CD4-positive, alpha-beta T cell treated with Interleukin-17A for 1 hour (primary cell): ENCODE results near the gene LRRC37A3.
"Not testable (repeated sequence)": the region's sequence is repeated elsewhere in the genome, so short reads cannot be mapped to it uniquely, and the experiment has no call there.

ENCODE experiments used
- DNase-seq: peaks from one replicate; pipeline ENCODE4 v3.0.0-alpha.2; 2020

Gene LRRC37A3

GRCh38 chr17:64919289-64920025 lies at the start of gene LRRC37A3:
TSS of gene LRRC37A3 (minus strand) at chr17:64919478. CDS start at chr17:64897257, 22,221 bp downstream.
- DNase-seq, result peak; percentile 99

GRCh38 chr17:64965873-64966287 lies 46.6 kb upstream of the LRRC37A3 start:
- DNase-seq, result peak; percentile 93

- DNase-seq, result not testable (repeated sequence)
Observed at GRCh38 chr17:64965256-64965872, 46.1 kb upstream of the LRRC37A3 start.

- DNase-seq, result no peak
Observed at GRCh38 chr17:64964796-64965195, 45.5 kb upstream of the LRRC37A3 start.

- DNase-seq, result not testable (repeated sequence)
Observed at GRCh38 chr17:64963814-64964213, 44.5 kb upstream of the LRRC37A3 start.

GRCh38 chr17:64961563-64962378 lies 42.5 kb upstream of the LRRC37A3 start:
- peak; percentile 86 for DNase-seq

- DNase-seq, result no peak
Observed at GRCh38 chr17:64951877-64952276, 32.6 kb upstream of the LRRC37A3 start.

- no peak for DNase-seq
Observed at GRCh38 chr17:64950871-64951270, 31.6 kb upstream of the LRRC37A3 start.

GRCh38 chr17:64947152-64947551 lies 27.9 kb upstream of the LRRC37A3 start:
- no peak for DNase-seq

GRCh38 chr17:64941761-64942160 lies 22.5 kb upstream of the LRRC37A3 start:
- DNase-seq, result no peak

- no peak for DNase-seq
Observed at GRCh38 chr17:64941045-64941444, 21.8 kb upstream of the LRRC37A3 start.

- no peak for DNase-seq
Observed at GRCh38 chr17:64940055-64940454, 20.8 kb upstream of the LRRC37A3 start.

- peak; percentile 39 for DNase-seq
Observed at GRCh38 chr17:64938925-64939474, 19.7 kb upstream of the LRRC37A3 start.

GRCh38 chr17:64938290-64938689 lies 19.0 kb upstream of the LRRC37A3 start:
- DNase-seq, result no peak

GRCh38 chr17:64936117-64936516 lies 16.8 kb upstream of the LRRC37A3 start:
- DNase-seq, result no peak

- not testable (repeated sequence) for DNase-seq
Observed at GRCh38 chr17:64934284-64934778, 15.1 kb upstream of the LRRC37A3 start.

GRCh38 chr17:64932850-64933249 lies 13.6 kb upstream of the LRRC37A3 start:
- DNase-seq, result not testable (repeated sequence)

GRCh38 chr17:64930374-64930773 lies 11.1 kb upstream of the LRRC37A3 start:
- not testable (repeated sequence) for DNase-seq

- peak; percentile 49 for DNase-seq
Observed at GRCh38 chr17:64929419-64930209, 10.3 kb upstream of the LRRC37A3 start.

- not testable (repeated sequence) for DNase-seq
Observed at GRCh38 chr17:64928701-64929100, 9.4 kb upstream of the LRRC37A3 start.

GRCh38 chr17:64927444-64927843 lies 8.2 kb upstream of the LRRC37A3 start:
- peak; percentile 88 for DNase-seq

- DNase-seq, result not testable (repeated sequence)
Observed at GRCh38 chr17:64926430-64926829, 7.2 kb upstream of the LRRC37A3 start.
